IMR-90 (cell line): ENCODE data around the gene TENM4.

Source experiments
- POLR2A ChIP-seq: IDR thresholded peaks from 2 replicates; pipeline ENCODE4 v1.6.1; 2012; ENCODE audit warnings: mild to moderate bottlenecking, low read depth, low read length
- TF ChIP-seq, protein P1 (sequence below): conservative IDR thresholded peaks from 2 replicates; pipeline ENCODE4 v1.5.1; 2012; ENCODE audit warnings: mild to moderate bottlenecking, low read depth, low read length, improper control_type of control experiment

DNA sequence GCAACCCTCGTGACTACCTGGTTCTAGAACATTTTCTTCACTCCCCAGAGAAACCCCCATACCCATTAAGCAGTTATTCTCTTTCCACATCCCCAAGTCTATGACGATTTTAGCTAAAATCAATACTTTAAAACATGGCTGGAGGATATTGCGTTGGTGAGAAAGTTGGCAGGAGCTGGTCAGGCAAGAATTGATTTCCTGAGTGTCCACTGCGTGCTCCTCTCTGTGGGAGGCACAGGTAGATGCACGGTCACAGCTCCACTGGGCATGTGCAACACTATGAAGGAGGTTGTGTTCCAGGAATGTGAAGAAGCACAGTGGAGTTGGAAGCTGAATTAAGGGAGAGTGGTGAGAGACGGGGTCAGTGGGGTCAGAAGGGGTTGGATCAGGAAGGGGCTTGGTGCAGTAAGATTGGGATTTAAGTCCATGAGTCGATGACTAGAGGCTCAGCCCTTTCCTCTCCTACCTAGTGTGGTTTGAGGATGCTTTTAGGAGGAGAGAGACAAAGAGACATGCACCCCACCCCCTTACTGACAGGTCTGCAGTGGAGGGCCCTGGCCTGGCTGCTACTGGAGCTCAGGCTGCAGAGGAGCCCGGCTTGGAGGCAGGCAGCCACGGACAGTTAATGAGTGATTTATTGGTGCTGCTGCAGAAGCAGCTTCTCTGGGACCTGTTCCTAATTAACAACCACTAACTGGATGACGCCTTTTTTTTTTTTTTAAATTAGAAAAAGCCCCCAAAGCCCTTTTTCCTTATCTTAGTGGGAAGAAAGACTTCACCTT, 395.6 kb downstream of the TENM4 start:
- TF ChIP-seq, protein P1, sequence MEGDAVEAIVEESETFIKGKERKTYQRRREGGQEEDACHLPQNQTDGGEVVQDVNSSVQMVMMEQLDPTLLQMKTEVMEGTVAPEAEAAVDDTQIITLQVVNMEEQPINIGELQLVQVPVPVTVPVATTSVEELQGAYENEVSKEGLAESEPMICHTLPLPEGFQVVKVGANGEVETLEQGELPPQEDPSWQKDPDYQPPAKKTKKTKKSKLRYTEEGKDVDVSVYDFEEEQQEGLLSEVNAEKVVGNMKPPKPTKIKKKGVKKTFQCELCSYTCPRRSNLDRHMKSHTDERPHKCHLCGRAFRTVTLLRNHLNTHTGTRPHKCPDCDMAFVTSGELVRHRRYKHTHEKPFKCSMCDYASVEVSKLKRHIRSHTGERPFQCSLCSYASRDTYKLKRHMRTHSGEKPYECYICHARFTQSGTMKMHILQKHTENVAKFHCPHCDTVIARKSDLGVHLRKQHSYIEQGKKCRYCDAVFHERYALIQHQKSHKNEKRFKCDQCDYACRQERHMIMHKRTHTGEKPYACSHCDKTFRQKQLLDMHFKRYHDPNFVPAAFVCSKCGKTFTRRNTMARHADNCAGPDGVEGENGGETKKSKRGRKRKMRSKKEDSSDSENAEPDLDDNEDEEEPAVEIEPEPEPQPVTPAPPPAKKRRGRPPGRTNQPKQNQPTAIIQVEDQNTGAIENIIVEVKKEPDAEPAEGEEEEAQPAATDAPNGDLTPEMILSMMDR = no peak
- TF ChIP-seq POLR2A = no peak
